Measurements from ENCODE around the gene FLNB. TPM values are rescaled to one million over a fixed set of nuclear protein-coding genes. Genes with fewer than 3 reads are reported as not detected.

FLNB gene
- total RNA-seq, 1 donor from 2014 or later, result 32.0 TPM

DNA sequence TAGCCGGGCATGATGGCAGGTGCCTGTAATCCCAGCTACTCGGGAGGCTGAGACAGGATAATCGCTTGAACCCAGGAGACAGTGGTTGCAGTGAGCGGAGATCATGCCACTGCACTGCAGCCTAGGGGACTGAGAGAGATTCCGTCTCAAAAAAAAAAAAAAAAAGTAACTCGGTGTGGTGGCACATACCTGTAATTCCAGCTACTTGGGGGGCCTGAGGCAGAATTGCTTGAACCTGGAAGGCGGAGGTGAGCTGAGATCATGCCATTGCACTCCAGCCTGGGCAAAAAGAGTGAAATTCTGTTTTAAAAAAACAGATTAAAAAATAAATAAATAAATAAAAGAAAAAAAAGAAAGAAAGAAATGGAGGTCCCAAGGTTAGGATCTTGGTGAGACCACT is 6.2 kb upstream of the FLNB start:
- Histone ChIP-seq H3K9me3 (ENCODE audit: low read depth) (no peaks in the 10 kb centered on the region), H3K79me2 (ENCODE audit: low read depth) (no peaks in the 10 kb centered on the region), H3K36me3 (no peaks in the 10 kb centered on the region), H3F3A (ENCODE audit: low read depth) (no peaks in the 10 kb centered on the region), H3K27me3 (no peaks in the 10 kb centered on the region), H3K27ac (no peak overlapping the region), H4K20me1 (ENCODE audit: low read depth) (no peaks in the 10 kb centered on the region), H3K4me3 (no peak overlapping the region), H3K9ac (no peak overlapping the region), H3K4me2 (no peak overlapping the region), H2AFZ (replicated peaks) (no peak overlapping the region), H3K4me1 (no peaks in the 10 kb centered on the region)
- Mint-ChIP-seq H3K9me3 (no peaks in the 10 kb centered on the region), H3K27me3 (ENCODE audit: insufficient read depth, low read depth) (peaks cover 9% of the 10 kb centered on the region), H3K36me3 (no peaks in the 10 kb centered on the region), H3K4me1 (peaks cover 2% of the 10 kb centered on the region), H3K4me3 (no peak overlapping the region), H3K27ac (no peak overlapping the region)
- no peak for TF ChIP-seq EZH2 (IDR thresholded peaks at IDR 0.05)
- TF ChIP-seq EZH2phosphoT487 (IDR thresholded peaks at IDR 0.05), result no peak
- TF ChIP-seq, protein P1, sequence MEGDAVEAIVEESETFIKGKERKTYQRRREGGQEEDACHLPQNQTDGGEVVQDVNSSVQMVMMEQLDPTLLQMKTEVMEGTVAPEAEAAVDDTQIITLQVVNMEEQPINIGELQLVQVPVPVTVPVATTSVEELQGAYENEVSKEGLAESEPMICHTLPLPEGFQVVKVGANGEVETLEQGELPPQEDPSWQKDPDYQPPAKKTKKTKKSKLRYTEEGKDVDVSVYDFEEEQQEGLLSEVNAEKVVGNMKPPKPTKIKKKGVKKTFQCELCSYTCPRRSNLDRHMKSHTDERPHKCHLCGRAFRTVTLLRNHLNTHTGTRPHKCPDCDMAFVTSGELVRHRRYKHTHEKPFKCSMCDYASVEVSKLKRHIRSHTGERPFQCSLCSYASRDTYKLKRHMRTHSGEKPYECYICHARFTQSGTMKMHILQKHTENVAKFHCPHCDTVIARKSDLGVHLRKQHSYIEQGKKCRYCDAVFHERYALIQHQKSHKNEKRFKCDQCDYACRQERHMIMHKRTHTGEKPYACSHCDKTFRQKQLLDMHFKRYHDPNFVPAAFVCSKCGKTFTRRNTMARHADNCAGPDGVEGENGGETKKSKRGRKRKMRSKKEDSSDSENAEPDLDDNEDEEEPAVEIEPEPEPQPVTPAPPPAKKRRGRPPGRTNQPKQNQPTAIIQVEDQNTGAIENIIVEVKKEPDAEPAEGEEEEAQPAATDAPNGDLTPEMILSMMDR (IDR thresholded peaks at IDR 0.05), result no peak
- no peak for DNase-seq (ENCODE audit: low spot score)

DNA sequence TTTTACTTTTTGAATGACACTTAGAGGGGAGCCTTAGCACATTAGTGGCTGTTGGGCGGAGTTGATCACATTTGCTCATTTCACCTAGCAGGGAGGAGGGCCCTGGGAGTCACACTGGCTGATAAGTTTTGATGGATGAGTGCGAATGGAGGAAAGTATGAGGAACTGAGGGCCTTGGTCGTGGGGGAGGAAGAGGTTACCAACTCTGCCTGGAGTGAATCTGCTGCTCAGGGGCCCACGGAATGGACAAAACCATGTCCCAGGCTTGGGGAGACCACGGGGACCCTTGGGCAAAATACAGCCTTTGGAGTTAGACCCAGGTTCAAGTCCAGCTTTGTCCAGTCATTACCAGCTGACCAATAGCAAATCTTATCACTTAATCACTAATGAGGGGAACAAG is 5.1 kb upstream of the FLNB start:
- Histone ChIP-seq H3K27me3 (no peaks in the 10 kb centered on the region), H3K36me3 (no peaks in the 10 kb centered on the region), H3K9ac (no peak overlapping the region), H3F3A (ENCODE audit: low read depth) (peaks cover 5% of the 10 kb centered on the region), H3K4me2 (no peak overlapping the region), H3K4me3 (no peak overlapping the region), H3K9me3 (ENCODE audit: low read depth) (no peaks in the 10 kb centered on the region), H2AFZ (replicated peaks) (no peak overlapping the region), H3K27ac (no peak overlapping the region), H3K79me2 (ENCODE audit: low read depth) (no peaks in the 10 kb centered on the region), H3K4me1 (no peaks in the 10 kb centered on the region), H4K20me1 (ENCODE audit: low read depth) (no peaks in the 10 kb centered on the region)
- no peak for DNase-seq (ENCODE audit: low spot score)
- Mint-ChIP-seq H3K4me3 (no peak overlapping the region), H3K36me3 (no peaks in the 10 kb centered on the region), H3K27ac (no peak overlapping the region), H3K9me3 (no peaks in the 10 kb centered on the region), H3K4me1 (peaks cover 2% of the 10 kb centered on the region), H3K27me3 (ENCODE audit: insufficient read depth, low read depth) (peaks cover 9% of the 10 kb centered on the region)
- no peak for TF ChIP-seq EZH2phosphoT487 (IDR thresholded peaks at IDR 0.05)
- TF ChIP-seq, protein P1 (IDR thresholded peaks at IDR 0.05), result no peak
- TF ChIP-seq EZH2 (IDR thresholded peaks at IDR 0.05), result no peak

- peaks cover 2% of the 10 kb centered on the region for H3K9me3 Mint-ChIP-seq
- Histone ChIP-seq H3K4me2 (no peak overlapping the region), H3K9me3 (ENCODE audit: low read depth) (no peaks in the 10 kb centered on the region), H3K27ac (no peak overlapping the region), H3K27me3 (no peaks in the 10 kb centered on the region), H4K20me1 (ENCODE audit: low read depth) (peaks cover 6% of the 10 kb centered on the region), H3K4me1 (no peaks in the 10 kb centered on the region), H3K36me3 (no peaks in the 10 kb centered on the region), H2AFZ (replicated peaks) (no peak overlapping the region), H3F3A (ENCODE audit: low read depth) (peaks cover 5% of the 10 kb centered on the region), H3K79me2 (ENCODE audit: low read depth) (peaks cover 16% of the 10 kb centered on the region), H3K9ac (no peak overlapping the region), H3K4me3 (no peak overlapping the region)
- H3K27ac Mint-ChIP-seq, result no peak overlapping the region
- H3K4me1 Mint-ChIP-seq, result peaks cover 7% of the 10 kb centered on the region
- TF ChIP-seq, protein P1 (IDR thresholded peaks at IDR 0.05), result no peak
- TF ChIP-seq EZH2 (IDR thresholded peaks at IDR 0.05) (no peak), EZH2phosphoT487 (IDR thresholded peaks at IDR 0.05) (no peak)
- H3K27me3 Mint-ChIP-seq (ENCODE audit: insufficient read depth, low read depth), result peaks cover 12% of the 10 kb centered on the region
- no peaks in the 10 kb centered on the region for H3K36me3 Mint-ChIP-seq
- H3K4me3 Mint-ChIP-seq, result no peak overlapping the region
- no peak for DNase-seq (ENCODE audit: low spot score)
Measured at GRCh38 chr3:58004973-58005372, 3.2 kb upstream of the FLNB start.
